ENCODE measurements around the gene SLC5A4.
"Not testable (repeated sequence)": the region's sequence is repeated elsewhere in the genome, so short reads cannot be mapped to it uniquely, and the experiment has no call there.

SLC5A4 gene

DNA sequence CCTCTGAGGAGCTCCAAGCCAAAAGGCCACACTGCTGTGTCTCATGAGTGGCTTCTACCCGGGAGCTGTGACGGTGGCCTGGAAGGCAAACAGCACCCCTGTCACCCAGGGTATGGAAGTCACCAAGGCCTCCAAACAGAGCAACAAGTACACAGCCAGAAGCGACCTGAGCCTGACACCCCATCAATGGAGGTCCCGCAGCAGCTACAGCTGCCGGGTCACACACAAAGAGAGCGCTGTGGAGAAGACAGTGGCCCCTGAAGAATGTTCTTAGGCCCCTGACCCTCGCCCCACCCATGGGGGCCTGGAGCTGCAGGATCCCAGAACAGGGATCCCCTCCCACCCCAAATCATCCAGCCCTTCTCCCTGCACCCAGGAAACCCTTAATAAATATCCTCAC lies 55.2 kb downstream of the SLC5A4 start:
- DNase-seq (ENCODE audit: low read depth in 2 of 2): no peak

DNA sequence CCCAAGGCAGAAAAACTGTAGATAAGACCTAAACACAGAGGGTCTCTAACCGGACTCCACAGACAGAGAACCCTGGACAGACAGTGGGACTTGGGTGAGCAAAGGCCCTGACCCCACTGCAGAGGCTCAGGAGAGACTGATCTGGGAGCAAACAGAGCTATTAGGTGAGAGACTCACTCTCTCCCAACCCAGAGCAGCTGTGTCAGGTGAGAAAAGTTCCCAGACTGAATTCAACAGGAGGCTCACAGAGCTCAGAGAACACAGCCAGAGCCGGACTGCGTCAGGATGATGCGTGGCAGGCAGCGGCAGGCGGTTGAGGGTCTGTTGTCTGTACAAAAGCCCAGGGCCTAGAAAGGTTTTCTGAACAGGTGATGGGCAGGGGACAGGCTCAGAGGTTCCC lies 55.8 kb downstream of the SLC5A4 start:
- DNase-seq (ENCODE audit: low read depth in 2 of 2): no peak

DNA sequence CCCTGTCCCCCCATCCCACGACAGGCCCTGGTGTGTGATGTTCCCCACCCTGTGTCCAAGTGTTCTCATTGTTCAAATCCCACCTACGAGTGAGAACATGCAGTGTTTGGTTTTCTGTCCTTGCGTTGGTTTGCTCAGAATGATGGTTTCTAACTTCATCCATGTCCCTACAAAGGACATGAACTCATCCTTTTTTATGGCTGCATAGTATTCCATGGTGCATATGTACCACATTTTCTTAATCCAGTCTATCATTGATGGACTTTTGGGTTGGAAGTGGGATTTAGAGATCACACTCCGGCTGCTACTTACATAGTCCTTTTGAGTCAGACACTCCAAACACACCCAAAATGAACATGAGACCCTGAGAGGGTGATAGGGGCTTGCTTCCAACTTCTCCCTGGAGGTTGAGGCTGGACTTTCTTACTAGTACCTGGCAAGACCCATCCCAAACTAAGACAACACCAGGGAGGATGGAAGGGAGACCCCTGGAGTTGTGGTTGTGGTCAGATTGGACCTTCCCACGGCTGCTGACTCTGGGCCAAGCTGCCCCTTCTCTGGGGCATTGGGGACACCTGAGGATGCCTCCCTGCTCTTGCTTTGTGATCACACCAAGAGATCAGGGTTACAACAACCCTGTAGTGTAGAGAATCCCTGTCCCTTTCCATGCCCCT lies 57.5 kb downstream of the SLC5A4 start:
- DNase-seq (ENCODE audit: low read depth in 2 of 2): not testable (repeated sequence)

GRCh38 chr22:32195900-32196299 lies 59.2 kb downstream of the SLC5A4 start:
- not testable (repeated sequence) for DNase-seq (ENCODE audit: low read depth in 2 of 2)

- DNase-seq (ENCODE audit: low read depth in 2 of 2): not testable (repeated sequence)
Measured at GRCh38 chr22:32193346-32193745, 61.8 kb downstream of the SLC5A4 start.

GRCh38 chr22:32191021-32191420 lies 64.1 kb downstream of the SLC5A4 start:
- DNase-seq (ENCODE audit: low read depth in 2 of 2): not testable (repeated sequence)

GRCh38 chr22:32185821-32186220 lies 69.3 kb downstream of the SLC5A4 start:
- DNase-seq (ENCODE audit: low read depth in 2 of 2): no peak

DNA sequence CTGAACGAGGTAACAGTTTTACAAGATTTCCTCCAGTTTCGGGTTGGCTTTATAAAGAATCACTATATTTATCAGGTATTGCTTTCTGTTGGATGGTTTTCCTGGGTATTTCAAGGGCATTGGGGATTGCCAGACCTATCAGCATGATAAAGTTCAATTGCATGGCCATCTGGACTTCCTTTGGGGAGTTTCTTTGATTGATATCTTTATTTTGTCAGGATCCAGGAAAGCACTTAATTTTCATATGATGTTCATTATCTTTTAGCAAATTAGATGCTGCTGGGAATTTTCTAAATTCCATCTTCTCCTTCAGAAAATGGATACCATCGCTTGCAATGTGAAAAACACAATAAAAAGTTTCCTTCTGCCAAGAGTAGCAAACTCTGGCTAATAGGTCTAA lies 71.5 kb downstream of the SLC5A4 start:
- DNase-seq (ENCODE audit: low read depth in 2 of 2): no peak

DNA sequence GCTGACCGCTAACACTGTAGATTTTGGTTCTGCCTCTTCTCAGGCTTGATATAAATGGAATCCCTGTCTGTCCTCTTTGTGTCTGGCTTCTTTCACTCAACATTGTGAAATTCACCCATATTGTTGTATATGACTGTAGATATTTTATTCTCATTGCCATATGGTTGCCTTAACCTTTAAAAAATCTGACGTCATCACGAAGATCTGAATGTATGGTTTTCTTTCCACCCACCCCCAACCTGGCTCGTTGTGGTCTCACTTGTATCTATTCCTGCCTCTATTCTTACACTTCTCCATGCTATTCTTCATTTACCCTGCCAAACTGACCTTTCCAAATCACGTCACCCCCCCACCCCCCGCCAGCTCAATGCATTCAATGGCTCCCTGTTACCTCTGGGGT lies 74.1 kb downstream of the SLC5A4 start:
- no peak for DNase-seq (ENCODE audit: low read depth in 2 of 2)

DNA sequence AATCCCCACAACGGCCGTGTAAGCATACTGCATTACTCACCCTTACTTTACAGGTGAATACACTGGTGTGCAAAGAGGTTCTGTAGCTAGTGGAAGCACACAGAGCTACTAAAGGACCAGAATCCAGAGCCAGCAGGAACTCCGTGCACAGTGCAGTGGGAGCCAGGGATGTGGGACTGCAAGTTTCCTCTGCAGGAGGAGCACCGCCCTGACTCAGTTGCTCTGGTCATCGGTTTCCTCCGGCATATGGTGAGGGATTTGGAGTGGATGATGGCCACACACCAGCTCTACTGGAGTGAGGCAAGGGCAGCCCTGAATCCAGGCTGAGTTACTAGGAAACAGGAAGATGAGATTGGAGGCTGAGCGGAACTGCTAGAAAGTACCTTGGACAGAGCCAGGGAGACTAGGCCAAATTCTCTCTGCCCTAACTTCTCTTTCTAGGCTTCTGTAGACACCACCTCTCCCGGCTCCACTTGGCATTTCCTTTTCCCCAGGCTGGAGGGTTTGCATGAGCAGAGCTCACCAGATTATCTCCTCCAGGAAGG lies 77.9 kb downstream of the SLC5A4 start:
- no peak for DNase-seq (ENCODE audit: low read depth in 2 of 2)

GRCh38 chr22:32175683-32176644 lies 79.2 kb downstream of the SLC5A4 start:
- no peak for DNase-seq (ENCODE audit: low read depth in 2 of 2)

DNA sequence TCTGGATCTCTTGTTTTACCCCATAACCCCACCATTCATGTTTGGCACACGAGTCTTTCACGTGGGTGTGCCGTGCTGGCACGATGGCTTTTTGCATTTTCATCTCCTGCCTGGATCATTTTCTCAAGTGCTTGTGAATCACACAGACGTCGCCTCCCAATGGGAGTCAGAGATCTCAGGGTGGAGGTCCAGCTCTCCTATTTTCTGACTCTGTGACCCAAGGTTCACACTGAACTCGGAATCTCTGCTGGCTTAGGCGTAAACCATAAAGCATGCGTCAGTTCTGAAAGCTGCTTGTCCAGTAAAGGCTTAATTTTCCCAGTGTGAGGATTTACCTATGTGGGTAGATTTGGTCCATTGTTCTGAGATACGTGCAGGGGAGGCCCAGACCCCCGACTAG lies 80.0 kb downstream of the SLC5A4 start:
- DNase-seq (ENCODE audit: low read depth in 2 of 2): no peak
